ENCODE measurements around the gene RBBP6.

DNA sequence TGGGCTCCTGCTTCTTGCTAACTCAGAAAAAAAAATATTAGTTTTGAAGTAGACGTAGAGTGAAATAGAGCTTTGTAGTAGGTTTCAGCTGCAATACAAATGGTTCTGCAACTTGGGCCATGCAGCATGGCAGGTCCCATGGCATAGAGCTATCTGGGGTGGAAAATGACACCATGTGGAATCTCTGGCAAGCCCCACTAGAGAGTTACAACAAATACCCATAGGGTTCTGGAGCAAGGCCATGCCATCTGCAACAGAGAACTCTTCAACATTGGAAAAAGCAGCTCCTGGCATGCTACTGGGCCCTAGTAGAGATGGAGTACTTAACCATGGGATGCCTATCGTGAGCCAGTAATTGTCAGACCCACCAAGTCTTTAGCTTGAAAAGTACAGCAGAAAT is 25.3 kb upstream of the RBBP6 start:
- no peak for TF ChIP-seq POLR2AphosphoS5 (IDR thresholded peaks at IDR 0.05; ENCODE audit: low read depth, low read length)
- TF ChIP-seq TAF1 (IDR thresholded peaks at IDR 0.05; ENCODE audit: borderline replicate concordance, low read depth, low read length): no peak
- TF ChIP-seq POLR2A (IDR thresholded peaks at IDR 0.05; ENCODE audit: low read depth, low read length): no peak
